ENCODE results near the gene COL4A4.

- TF ChIP-seq CTCF (IDR thresholded peaks at IDR 0.05; ENCODE audit: extremely low read depth in 1 of 2, insufficient read depth in 1 of 2, low read depth in 1 of 2, low read length in 2 of 2) (no peak), JUN (IDR thresholded peaks at IDR 0.05; ENCODE audit: borderline replicate concordance, insufficient read depth, insufficient read length, low read depth) (no peak), MAX (IDR thresholded peaks at IDR 0.05; ENCODE audit: insufficient read depth, insufficient read length) (no peak), POLR2A (IDR thresholded peaks at IDR 0.05; ENCODE audit: low read depth, low read length) (no peak), POLR2AphosphoS5 (IDR thresholded peaks at IDR 0.05; ENCODE audit: insufficient read depth, low read depth, low read length) (no peak), EZH2 (IDR thresholded peaks at IDR 0.05; ENCODE audit: borderline replicate concordance, low read depth, low read length, severe bottlenecking) (no peak), FOS (IDR thresholded peaks at IDR 0.05; ENCODE audit: borderline replicate concordance, insufficient read depth, low read length) (no peak)
These were observed 13.8 kb upstream of the COL4A4 start for GRCh38 chr2:227177592-227178336.
